Memory B cell (primary cell): ENCODE data around the gene TNFSF9.
"Not testable (repeated sequence)": the region's sequence is repeated elsewhere in the genome, so short reads cannot be mapped to it uniquely, and the experiment has no call there.

Experiments
- ATAC-seq: fragments of 150-1000 bp; cut with Tn5 transposase; 2 replicates; pipeline ENCODE4 v1.10.0; 2021; ENCODE audit warnings: low read depth, mild to moderate bottlenecking, moderate library complexity
- DNase-seq, 2 donors: peaks; one replicate each; pipeline ENCODE4 v3.0.0; 2022; ENCODE audit warnings: low spot score in 2 of 2
- H3K27ac Mint-ChIP-seq: one replicate; pipeline ENCODE4 v1.8.0; 2022; ENCODE audit warnings: mild to moderate bottlenecking, moderate library complexity, mixed read lengths
- H3K27me3 Mint-ChIP-seq: one replicate; pipeline ENCODE4 v1.8.0; 2022; ENCODE audit warnings: mixed read lengths
- H3K36me3 Mint-ChIP-seq: one replicate; pipeline ENCODE4 v1.8.0; 2022; ENCODE audit warnings: mild to moderate bottlenecking, mixed read lengths
- H3K4me1 Mint-ChIP-seq: one replicate; pipeline ENCODE4 v1.8.0; 2022; ENCODE audit warnings: mixed read lengths
- H3K4me3 Mint-ChIP-seq: one replicate; pipeline ENCODE4 v1.8.0; 2022; ENCODE audit warnings: mild to moderate bottlenecking, moderate library complexity, mixed read lengths
- H3K9me3 Mint-ChIP-seq: one replicate; pipeline ENCODE4 v1.8.0; 2022; ENCODE audit warnings: mixed read lengths

Gene TNFSF9

DNA sequence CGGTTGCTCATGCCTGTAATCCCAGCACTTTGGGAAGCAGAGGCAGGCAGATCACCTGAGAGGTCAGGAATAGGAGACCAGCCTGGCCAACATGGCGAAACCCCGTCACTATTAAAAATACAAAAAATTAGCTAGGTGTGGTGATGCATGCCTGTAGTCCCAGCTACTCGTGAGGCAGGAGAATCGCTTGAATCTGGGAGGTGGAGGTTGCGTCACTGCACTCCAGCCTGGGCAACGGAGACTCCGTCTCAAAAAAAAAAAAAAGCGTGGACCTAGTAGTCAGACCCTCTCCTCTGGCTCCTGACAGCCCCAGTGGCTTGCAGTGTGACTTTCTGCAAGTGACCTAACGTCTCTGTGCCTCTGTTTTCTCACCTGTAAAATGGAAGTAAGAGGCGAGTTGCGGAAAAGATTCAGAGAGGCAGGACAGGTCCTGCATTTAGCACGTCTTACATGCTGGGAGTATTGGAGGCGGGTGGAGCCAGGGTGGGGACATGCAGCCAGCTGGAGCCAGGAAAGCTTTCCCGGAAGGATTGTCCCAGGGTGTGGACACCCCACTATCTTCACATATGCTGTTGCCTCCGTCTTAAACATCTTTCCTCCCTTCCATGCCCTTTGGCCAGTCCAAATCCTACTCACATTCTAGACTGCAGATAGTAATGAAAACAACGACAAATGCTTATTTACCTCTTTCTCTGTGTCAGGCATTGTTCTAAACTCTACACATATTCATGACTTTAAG lies 31.6 kb upstream of the TNFSF9 start:
- no peak for ATAC-seq
- peaks cover 9% of the 10 kb centered on the region for H3K36me3 Mint-ChIP-seq
- H3K9me3 Mint-ChIP-seq, result no peaks in the 10 kb centered on the region
- no peak overlapping the region for H3K4me3 Mint-ChIP-seq
- H3K27ac Mint-ChIP-seq, result peak overlapping the region; percentile 48
- DNase-seq, result no peak
- H3K4me1 Mint-ChIP-seq, result peaks cover 15% of the 10 kb centered on the region
- H3K27me3 Mint-ChIP-seq, result no peaks in the 10 kb centered on the region

- Mint-ChIP-seq H3K36me3 (peaks cover 3% of the 10 kb centered on the region), H3K4me1 (peaks cover 19% of the 10 kb centered on the region), H3K9me3 (no peaks in the 10 kb centered on the region), H3K27me3 (no peaks in the 10 kb centered on the region), H3K4me3 (peak overlapping the region; percentile 97), H3K27ac (peak overlapping the region; percentile 90)
- ATAC-seq, result no peak
- DNase-seq, result no peak
Observed at GRCh38 chr19:6500837-6501739, 29.7 kb upstream of the TNFSF9 start.

DNA sequence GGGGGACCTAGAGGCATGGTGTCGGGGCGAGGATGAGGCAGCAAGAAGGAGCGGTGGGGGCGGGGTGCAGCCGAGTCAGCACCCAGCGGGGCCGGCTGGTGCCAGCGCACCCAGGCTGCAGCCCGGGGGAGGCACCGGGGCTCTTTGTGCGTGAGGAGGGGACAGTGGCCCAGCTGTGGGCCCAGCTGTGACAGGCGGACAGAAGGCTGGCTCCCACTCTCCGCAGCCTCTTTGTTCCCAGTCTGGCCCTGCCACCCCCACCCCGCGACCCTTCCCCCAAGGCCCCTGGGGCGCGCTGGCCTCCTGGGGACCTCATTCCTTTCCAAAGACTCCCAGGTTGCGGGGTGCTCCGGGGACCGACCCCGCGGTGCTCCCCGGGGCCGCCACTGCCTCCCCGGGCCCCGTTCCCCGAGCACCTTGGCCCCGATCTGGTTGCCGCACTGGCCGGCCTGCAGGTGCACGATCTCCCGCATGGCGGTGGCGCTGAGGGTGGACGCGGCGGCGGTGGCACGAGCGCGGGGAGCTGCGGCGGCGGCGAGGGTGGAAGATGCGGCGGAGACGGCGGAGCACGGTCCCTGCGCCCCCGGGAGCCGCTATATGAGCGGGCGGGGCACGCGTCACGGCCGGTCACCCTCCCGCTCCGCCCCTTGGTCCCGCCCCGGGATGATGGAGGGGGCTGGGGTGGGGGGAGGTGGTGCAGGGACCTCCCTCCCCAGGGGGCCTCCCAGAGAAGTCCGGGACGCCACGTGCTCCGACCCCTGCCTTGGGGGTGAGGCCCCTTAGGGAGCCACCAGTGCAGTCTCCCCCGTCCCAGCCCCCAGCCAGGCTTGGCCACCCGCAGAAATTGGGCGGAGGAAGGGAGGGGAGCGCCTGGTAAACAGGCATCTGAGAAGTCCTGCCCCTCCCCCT lies 28.8 kb upstream of the TNFSF9 start, which contains the start of gene TUBB4A:
Gene TUBB4A, minus strand, starts transcription at position 570 of the 909 bp plus-strand sequence. Its CDS starts 97 bp downstream, at position 473.
- H3K27me3 Mint-ChIP-seq, result no peaks in the 10 kb centered on the region
- H3K27ac Mint-ChIP-seq, result peak within 1 kb of the TSS; percentile 90
- H3K36me3 Mint-ChIP-seq, result peaks cover 3% of the 10 kb centered on the region
- H3K4me3 Mint-ChIP-seq, result peak within 1 kb of the TSS; percentile 97
- peaks cover 19% of the 10 kb centered on the region for H3K4me1 Mint-ChIP-seq
- DNase-seq (peak in 1 of 2 donors; percentile 60), ATAC-seq (peak; percentile 65)
- H3K9me3 Mint-ChIP-seq, result no peaks in the 10 kb centered on the region

- no peak for DNase-seq
- H3K4me3 Mint-ChIP-seq, result peak overlapping the region; percentile 97
- no peak for ATAC-seq
- no peak overlapping the region for H3K27ac Mint-ChIP-seq
- no peaks in the 10 kb centered on the region for H3K9me3 Mint-ChIP-seq
- H3K4me1 Mint-ChIP-seq, result peaks cover 15% of the 10 kb centered on the region
- H3K36me3 Mint-ChIP-seq, result no peaks in the 10 kb centered on the region
- H3K27me3 Mint-ChIP-seq, result no peaks in the 10 kb centered on the region
Observed at GRCh38 chr19:6503407-6504201, 27.2 kb upstream of the TNFSF9 start.

DNA sequence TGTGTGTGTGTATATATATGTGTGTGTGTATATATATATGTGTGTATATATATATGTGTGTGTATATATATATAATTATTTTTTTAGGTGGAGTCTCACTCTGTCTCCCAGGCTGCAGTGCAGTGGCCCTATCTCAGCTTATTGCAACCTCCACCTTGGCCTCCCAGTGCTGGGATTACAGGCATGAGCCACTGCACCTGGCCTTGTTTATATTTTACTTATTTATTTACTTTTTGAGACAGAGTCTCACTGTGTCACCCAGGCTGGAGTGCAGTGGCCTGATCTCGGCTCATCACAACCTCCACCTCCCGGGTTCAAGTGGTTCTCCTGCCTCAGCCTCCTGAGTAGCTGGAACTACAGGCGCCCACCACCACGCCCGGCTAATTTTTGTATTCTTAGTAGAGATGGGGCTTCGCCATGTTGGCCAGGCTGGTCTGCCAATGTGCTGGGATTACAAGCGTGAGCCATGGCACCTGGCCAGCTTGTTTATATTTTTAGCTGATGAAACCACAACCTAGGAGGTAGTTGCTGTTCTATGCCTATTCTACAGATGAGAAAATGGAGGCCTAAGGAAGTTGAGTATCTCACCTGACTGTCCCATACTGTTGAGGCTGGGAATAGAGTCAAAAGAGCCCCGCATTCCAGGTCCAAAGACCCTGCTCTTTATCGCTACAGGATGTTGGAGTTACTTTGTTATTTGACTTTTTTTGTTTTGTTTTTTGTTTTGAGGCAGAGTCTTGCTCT lies 22.6 kb upstream of the TNFSF9 start:
- H3K4me3 Mint-ChIP-seq, H3K4me1 Mint-ChIP-seq, DNase-seq, H3K36me3 Mint-ChIP-seq, ATAC-seq, H3K27me3 Mint-ChIP-seq, H3K27ac Mint-ChIP-seq, H3K9me3 Mint-ChIP-seq: not testable (repeated sequence)

GRCh38 chr19:6509118-6509971 lies 21.5 kb upstream of the TNFSF9 start:
- Mint-ChIP-seq H3K27me3 (no peaks in the 10 kb centered on the region), H3K4me3 (no peak overlapping the region), H3K4me1 (peaks cover 5% of the 10 kb centered on the region), H3K9me3 (no peaks in the 10 kb centered on the region), H3K36me3 (no peaks in the 10 kb centered on the region), H3K27ac (no peak overlapping the region)
- DNase-seq (no peak), ATAC-seq (no peak)

DNA sequence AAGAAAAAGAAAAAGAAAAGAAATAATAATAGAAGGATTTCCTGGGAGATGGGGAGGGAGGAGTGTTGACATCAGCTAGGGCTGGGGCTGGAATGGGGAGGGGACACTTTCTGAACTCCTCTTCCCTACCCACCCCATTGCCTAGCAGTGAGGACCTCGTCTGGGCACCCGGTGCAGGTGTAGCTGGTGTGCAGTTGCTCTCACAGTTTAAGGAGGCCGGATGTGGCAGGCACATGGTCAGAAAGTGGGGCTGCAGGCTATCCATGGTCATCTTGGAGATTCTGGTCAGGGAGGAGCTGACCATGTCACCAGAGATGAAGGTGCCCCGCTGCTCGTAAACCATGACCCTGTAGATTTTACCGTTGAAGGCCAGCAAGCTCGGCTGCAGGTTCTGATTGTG lies 20.2 kb upstream of the TNFSF9 start:
- Mint-ChIP-seq H3K27ac (no peak overlapping the region), H3K36me3 (no peaks in the 10 kb centered on the region), H3K4me1 (no peaks in the 10 kb centered on the region), H3K4me3 (no peak overlapping the region), H3K27me3 (no peaks in the 10 kb centered on the region), H3K9me3 (no peaks in the 10 kb centered on the region)
- DNase-seq (no peak), ATAC-seq (no peak)

- Mint-ChIP-seq H3K36me3 (no peaks in the 10 kb centered on the region), H3K4me3 (no peak overlapping the region), H3K9me3 (no peaks in the 10 kb centered on the region), H3K4me1 (peaks cover 24% of the 10 kb centered on the region), H3K27me3 (no peaks in the 10 kb centered on the region), H3K27ac (no peak overlapping the region)
- no peak for DNase-seq
- no peak for ATAC-seq
Observed at GRCh38 chr19:6514089-6514488, 16.7 kb upstream of the TNFSF9 start.

- Mint-ChIP-seq H3K9me3 (no peaks in the 10 kb centered on the region), H3K27ac (peak overlapping the region; percentile 32), H3K36me3 (no peaks in the 10 kb centered on the region), H3K4me1 (peaks cover 28% of the 10 kb centered on the region), H3K27me3 (no peaks in the 10 kb centered on the region), H3K4me3 (peak overlapping the region; percentile 79)
- ATAC-seq, result no peak
- no peak for DNase-seq
Observed at GRCh38 chr19:6514926-6515544, 15.8 kb upstream of the TNFSF9 start.

DNA sequence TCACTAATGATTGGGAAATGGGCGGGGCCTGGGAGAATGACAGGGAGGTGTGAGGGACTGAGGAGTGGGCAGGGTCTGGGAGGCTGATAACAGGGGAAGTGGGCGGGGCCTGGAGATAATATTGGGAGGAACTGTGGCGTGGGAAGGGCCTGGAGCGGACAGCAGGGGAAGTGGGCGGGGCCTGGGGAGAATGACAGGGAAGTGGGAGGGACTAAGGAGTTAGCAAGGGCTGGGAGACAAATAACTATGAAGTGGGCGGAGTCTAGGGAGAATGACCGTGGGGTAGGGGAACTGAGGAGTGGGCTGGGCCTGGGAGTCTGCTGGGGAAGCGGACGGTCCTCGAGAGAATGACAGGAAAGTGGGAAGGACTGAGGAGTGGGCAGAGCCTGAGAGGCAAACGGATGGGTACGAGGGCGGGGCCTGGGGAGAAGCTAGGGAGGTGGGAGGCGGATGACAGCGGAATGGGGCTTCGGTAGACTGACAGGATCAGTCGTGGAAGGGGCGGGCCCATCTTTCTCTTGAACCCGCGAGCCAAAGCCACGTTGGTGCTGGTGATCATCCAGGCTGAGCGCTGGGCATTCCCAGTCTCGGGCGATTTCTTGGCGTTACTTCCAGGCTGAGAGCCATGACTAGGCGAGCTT lies 14.7 kb upstream of the TNFSF9 start:
- ATAC-seq, result peak; percentile 15
- Mint-ChIP-seq H3K27me3 (no peaks in the 10 kb centered on the region), H3K36me3 (no peaks in the 10 kb centered on the region), H3K27ac (peak overlapping the region; percentile 14), H3K4me1 (peaks cover 32% of the 10 kb centered on the region), H3K4me3 (peak overlapping the region; percentile 93), H3K9me3 (no peaks in the 10 kb centered on the region)
- peak in 1 of 2 donors; percentile 52 for DNase-seq

GRCh38 chr19:6516659-6517291 lies 14.1 kb upstream of the TNFSF9 start:
- H3K4me1 Mint-ChIP-seq, result peaks cover 32% of the 10 kb centered on the region
- no peaks in the 10 kb centered on the region for H3K9me3 Mint-ChIP-seq
- H3K27ac Mint-ChIP-seq, result peak overlapping the region; percentile 79
- ATAC-seq (peak; percentile 64), DNase-seq (peak; percentile 94 to 96)
- H3K27me3 Mint-ChIP-seq, result no peaks in the 10 kb centered on the region
- H3K4me3 Mint-ChIP-seq, result peak overlapping the region; percentile 93
- no peaks in the 10 kb centered on the region for H3K36me3 Mint-ChIP-seq
